Stimulated activated CD4-positive, alpha-beta T cell treated with anti-CD3 and anti-CD28 coated beads, Interleukin-2, amount 100 ng/mL, for 48 hours (primary cell): ENCODE results near the gene TESPA1.

Source experiments
- DNase-seq, 2 donors: peaks; one replicate each; pipeline ENCODE4 v3.0.0-alpha.2; 2020

Gene TESPA1

DNA sequence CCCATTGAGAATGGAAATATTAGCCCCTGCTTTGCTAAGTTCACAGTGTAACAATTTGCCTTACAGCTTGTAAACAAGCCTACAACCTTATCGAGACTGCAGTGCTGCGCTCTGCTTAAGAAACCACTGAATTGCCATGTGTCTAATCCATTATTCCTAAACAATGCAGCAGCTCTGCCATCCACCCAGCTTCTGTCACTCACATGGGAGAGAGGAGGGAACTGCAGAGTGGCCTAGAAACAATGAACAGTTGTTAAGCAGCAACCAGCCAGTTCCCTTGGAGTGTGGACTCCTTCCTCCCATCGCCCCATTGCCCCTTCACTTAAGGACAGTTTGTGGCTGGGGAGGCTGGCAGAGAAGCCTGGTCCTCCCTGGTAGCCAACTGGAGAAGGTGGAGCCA, 42.9 kb downstream of the TESPA1 start:
- DNase-seq, result no peak

DNA sequence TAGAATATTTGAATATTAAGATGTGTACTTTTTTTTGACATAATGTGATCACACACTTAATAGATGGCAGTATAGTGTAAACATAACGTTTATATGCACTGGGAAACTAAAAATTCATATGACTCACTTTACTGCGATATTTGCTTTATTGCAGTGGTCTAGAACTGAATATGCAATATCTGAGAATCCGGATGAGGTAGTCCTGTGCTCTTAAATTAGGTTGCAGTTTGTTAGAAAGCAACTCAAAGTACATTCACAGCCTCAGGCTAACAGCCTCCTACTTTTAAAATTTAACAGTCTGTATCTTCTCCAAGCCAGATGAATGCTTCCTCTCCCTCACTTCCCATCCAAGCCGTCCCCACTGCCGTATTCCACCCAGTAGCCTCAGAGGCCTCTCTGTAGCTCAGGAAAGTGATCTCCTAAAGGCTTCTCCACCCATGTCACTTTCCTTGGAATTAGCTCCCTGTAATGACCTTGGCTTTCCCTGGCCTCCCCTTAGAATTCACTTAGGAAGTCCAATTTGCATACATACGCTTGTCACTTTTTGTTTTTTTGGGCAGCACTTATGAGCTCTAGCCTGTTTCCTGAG, 43.7 kb downstream of the TESPA1 start:
- no peak for DNase-seq

DNA sequence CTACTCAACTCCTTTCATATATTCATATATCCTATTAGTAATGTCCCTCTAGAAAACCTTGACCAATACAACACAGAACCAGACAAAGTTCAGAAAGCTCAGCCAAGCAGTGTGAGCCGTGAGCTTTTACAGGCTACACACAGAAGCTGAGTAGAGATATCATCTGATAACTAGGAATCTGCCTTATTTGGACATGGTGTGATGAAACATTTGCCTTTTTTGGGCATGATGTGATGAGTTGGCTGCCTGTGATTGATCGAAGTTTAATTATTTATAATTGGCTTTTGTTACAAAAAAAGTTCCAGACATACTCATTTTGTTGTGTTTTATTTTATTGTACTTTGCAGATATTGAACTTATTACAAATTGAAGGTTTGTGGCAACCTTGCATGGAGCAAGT, 46.6 kb downstream of the TESPA1 start:
- DNase-seq, result no peak

DNA sequence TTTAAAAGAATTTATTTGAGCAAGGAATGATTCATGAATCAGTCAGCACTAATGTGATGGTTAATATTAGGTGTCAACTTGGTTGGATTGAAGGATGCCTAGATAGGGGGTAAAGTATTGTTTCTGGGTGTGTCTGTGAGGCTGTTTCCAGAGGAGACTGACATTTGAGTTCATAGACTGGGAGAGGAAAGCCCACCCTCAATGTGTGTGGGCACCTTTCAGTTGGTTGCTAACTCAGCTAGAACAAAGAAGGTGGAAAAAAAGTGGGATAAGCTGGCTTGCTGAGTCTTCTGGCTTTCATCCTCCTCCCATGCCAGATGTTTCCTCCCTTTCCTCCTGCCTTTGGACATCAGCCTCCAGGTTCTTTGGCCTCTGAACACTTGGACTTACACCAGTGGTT, 47.2 kb downstream of the TESPA1 start:
- DNase-seq, result no peak

DNA sequence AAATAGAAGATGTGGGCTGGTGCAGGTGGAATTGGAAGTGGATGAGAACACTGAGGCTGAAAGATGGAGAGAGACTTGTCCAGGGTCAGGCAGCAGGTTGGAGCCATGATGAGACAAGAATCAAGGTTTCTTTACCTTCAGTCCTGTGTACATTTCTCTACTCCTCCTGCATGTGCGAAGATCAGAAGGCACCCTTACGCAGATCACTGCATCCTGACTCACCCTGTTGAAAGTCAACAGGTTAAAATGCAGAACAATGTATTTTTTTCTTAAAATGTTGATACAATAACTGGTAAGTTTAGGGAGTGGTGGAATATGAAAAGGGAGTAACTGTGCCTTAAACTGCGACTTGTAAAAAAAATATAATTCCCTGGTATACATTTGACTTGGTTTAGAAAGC, 47.8 kb downstream of the TESPA1 start:
- DNase-seq, result no peak

DNA sequence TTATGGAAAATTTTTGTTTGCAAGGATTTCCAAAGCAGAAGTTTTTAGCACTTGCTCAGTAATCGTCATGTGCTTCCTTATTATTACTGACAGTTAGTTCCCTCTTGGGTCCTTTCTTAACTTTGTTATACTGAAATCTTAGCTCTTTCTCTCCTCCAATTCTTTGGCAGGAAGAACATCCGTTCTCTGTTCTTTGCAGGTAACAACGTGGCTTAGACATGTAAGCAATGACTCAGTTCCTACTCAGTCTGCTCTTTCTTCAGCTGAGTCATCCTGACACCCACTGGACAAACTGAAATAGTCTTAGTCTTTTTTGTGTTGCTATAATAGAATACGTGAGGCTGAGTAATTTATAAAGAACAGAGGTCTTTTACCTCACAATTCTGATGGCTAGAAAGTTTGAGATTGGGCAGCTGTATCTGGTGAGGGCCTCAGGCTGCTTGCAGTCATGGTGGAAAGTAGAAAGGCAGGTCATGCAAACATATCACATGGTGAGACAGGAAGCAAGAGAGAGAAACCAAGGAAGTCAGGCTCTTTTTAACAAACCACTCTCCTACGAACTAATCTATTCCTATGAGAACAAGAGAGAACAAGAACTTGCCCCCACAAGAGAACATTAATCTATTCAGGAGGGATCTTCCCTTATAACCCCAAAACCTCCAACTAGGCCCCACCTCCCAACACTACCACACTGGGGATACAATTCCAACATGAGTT, 49.2 kb downstream of the TESPA1 start:
- peak in 1 of 2 donors; percentile 13 for DNase-seq

DNA sequence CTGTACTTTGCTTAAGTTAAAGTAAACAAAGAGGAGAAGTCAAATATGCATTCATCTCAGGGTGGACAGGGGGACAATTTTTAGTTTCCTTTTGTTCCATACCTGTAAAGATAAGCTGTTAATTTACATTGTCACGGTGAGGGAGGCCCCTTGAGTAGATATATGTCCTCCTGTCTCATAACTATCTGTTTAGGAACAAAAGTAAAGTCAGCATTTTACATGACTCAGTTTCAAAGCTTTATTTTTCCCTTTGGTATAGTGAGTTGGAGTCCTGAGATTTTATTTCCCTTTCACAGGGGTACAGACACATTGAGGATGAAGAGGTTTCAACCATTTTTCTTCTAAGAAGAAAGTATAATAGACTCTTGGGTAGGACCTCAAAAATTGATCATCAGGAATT, 50.1 kb downstream of the TESPA1 start:
- DNase-seq, result no peak

DNA sequence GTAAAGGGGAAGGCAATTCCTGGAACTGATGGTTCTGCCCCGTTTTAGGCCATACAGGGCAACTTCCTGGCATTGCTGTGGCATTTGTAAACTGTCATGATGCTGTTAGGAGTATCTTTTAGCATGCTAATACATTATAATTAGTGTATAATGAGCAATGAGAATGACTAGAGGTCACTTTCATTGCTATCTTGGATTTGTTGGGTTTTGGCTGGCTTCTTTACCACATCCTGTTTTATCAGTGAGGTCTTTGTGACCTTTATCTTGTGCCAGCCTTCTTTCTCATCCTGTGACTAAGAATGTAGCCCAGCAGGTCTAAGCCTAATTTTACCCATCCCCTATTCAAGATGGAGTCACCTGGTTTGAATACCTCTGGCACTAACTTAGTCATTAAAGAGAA, 51.2 kb downstream of the TESPA1 start:
- DNase-seq, result no peak

DNA sequence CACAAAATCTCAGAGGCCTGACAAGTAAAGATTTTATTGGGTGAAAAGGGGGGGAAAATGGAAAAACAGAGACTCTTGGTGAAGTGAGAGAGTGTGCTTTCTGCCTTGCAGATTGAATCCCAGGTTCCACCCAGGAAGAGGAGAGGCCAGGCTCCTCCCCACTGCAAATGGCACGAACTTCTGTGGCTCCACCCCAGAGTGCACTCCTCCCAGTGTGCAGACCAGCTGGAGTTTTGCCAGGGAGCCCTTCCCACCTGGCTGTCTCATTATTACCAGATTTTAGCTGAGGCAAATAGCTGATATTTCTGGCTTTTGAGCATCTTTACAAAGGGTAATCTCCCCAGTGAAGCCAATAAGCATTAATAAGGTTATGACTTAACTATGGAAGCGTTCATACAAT, 51.9 kb downstream of the TESPA1 start:
- DNase-seq, result no peak

DNA sequence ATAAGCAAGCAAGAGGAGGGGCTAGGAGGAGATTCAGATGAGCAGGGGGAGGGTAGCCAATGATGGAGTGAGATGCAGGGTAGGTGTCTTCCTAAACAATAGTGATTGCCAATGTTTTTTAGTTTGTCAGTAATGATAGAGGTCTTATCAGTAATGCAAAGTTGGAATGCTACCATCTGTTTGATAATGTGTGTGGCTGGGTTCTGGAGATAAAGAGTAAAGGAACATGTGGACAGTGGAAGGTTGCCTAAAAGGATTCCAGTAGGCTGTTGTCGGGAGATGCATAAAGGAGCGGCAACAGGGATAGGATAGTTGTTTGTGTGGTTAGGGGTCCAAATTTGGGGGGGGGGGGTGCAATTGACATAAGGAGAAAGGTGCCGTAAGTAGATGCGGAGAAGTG, 52.5 kb downstream of the TESPA1 start:
- DNase-seq, result no peak

DNA sequence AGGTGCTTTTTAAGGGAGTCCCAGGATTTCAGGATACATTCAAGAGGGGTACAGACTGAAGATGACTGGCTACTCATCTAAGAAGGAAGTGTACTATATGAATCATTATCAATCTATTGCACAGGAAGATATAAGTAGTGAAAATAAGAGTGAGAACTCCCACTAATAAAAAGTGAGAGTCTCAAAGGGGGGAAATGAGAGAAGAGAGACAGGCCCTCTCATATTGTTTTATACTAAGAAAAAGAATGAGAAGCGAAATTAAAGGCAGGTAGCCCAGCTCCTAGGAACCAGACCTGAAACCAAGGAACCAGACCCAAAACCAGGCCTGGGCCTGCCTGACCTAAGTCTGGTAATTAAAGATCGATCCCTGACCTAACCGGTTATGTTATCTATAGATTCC, 54.6 kb downstream of the TESPA1 start:
- no peak for DNase-seq

DNA sequence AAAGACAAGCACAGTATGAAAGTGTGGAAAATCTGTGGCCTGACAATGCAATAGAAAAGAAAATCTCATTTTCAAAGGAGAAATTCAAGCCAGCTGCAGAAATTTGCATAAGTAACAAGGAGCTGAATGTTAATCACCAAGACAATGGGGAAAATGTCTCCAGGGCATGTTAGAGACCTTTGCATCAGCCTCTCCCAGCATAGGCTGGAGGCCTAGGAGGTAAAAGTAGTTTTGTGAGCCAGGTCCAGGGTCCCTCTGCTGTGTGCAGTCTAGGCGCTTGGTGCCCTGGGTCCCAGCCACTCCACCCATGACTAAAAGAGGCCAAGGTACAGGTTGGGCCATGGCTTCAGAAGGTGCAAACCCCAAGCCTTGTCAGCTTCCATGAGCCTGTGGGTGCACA, 58.3 kb downstream of the TESPA1 start:
- DNase-seq, result no peak

DNA sequence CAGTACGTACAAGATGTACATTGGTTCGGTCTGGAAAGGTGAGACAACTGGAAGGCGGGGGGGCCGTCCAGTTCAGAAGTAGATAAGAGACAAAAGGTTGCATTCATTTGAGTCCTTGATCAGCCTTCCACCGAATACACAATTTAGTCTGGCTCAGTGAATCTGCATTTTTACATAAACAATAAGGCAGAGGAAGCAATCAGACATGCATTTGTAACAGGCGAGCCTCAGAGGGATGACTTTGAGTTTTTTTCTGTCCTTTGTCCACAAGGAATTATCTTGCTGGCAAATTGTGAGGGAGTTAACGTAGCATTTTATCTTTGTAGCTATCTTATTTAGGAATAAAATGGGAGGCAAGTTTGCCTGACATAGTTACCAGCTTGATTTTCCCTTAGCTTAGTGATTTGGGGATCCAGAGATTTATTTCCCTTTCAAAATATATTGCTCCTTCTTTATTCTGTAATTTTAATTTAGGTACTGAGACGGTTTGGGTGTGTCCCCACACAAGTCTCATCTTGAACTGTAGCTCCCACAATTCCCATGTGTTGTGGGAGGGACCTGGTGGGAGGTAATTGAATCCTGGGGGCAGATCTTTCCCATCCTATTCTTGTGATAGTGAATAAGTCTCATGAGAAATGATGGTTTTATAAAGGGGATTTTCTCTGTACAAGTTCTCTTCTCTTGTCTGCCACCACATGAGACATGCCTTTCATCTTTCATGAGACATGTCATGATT, 59.4 kb downstream of the TESPA1 start:
- DNase-seq, result no peak

DNA sequence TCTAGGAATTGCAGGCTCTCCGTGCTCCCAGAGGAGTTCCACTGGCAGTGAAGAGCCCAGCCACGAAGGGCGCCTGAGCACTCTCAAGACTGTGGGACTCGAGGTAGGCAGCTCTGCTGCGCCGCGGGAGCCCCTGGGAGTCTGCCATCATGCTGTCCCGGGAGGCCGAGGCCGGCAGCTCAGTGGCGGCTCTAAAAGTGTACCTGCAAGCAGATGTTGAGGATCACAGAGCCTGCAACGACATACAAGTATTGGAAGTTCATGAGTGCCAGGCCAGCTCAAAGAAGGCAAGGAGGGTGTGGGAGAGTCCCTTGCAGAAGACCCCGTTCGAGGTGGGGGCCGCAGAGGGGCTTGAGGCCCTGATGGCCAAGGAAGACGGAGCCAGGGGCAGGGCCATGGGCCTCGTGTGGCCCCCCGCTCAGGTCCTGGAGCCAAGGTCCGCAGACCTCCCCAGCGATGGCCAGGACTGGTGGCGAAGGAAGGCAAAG, 67.5 kb downstream of the TESPA1 start:
- no peak for DNase-seq
